Adrenal gland (tissue), 5 donors: ENCODE measurements around the gene UCHL5.

Experiments
- CTCF ChIP-seq, 6 experiments: fragments of 450-650 bp in 4 of 6; fragments of 200-600 bp in 2 of 6; sonication (generic) in 1 of 6; IDR thresholded peaks; 1 replicate in 5 of 6; 2 replicates in 1 of 6; pipeline versions ENCODE4 v1.5.1 to v1.8.0; 2016 to 2021; ENCODE audit warnings: antibody characterized with exemption in 6 of 6, mild to moderate bottlenecking in 2 of 6, moderate library complexity in 1 of 6
- POLR2A ChIP-seq, 2 donors: fragments of 450-650 bp; IDR thresholded peaks; one replicate each; pipeline ENCODE4 v1.6.1; 2017; ENCODE audit warnings: antibody characterized with exemption in 2 of 2, mild to moderate bottlenecking in 2 of 2, moderate library complexity in 1 of 2
- donor health status: DM: no; HTN: no; CAD: no.

- TF ChIP-seq CTCF (IDR thresholded peaks at IDR 0.05) (no peak), POLR2A (IDR thresholded peaks at IDR 0.05) (no peak)
These were observed 11.8 kb upstream of the UCHL5 start for GRCh38 chr1:193070942-193071341.
